HCT116 (cell line): Measurements from ENCODE around the gene RAD23A. TPM values are rescaled to one million over a fixed set of nuclear protein-coding genes. Genes with fewer than 3 reads are reported as not detected.

ENCODE experiments used
- ATAC-seq: fragments of 200-7000 bp; cut with Tn5 transposase; 2 replicates; pipeline ENCODE4 v1.9.1; 2020; ENCODE audit warnings: mild to moderate bottlenecking, moderate library complexity
- BruUV-seq: library from RNA; stranded (reverse); fragments of 400-500 nt; replicated peaks from 2 replicates; lab custom pipeline; 2021; lab: Mats Ljungman, UMichigan
- CTCF ChIA-PET: fragments of 300-600 bp; sonication (Branson Sonifier 250); formaldehyde crosslinking; loops from one replicate; lab custom pipeline; 2021; ENCODE audit warnings: antibody characterized with exemption; lab: Charles Lee
- POLR2A ChIA-PET: fragments of 300-600, 350-600 bp; sonication (Branson Sonifier 250); formaldehyde crosslinking; loops from one replicate; lab custom pipeline; 2021; ENCODE audit warnings: antibody characterized with exemption; lab: Charles Lee
- RAD21 ChIA-PET, 2 experiments: fragments of 300-600 bp; sonication (Branson Sonifier 250); formaldehyde crosslinking; loops; one replicate each; lab custom pipeline; 2023; ENCODE audit warnings: low total read pairs in 2 of 2; ENCODE audit not compliant: uncharacterized antibody in 2 of 2, unreplicated experiment in 2 of 2, low non-redundant PET in 1 of 2; lab: Charles Lee
- DNase-seq: peaks from one replicate; pipeline ENCODE4 v3.0.0-alpha.2; 2010; ENCODE audit warnings: low read depth, low spot score
- H2AFZ ChIP-seq: fragments of 200-600 bp; shearing (Covaris generic), sonication (generic); 2 replicates; pipeline ENCODE4 v1.6.1; 2017; ENCODE audit warnings: low read depth, mixed run types, mixed read lengths, antibody characterized with exemption, low read length; ENCODE audit not compliant: poor library complexity, severe bottlenecking
- H3K27ac ChIP-seq: 2 replicates; pipeline ENCODE4 v1.5.1; 2012; ENCODE audit warnings: low read depth, low read length
- H3K27me3 ChIP-seq: fragments of 200-600 bp; sonication (generic); 2 replicates; pipeline ENCODE4 v1.6.1; 2016; ENCODE audit warnings: mixed run types, low read length, mixed read lengths; ENCODE audit not compliant: insufficient read depth
- H3K36me3 ChIP-seq, 2 experiments: fragments of 200-500 bp in 1 of 2; fragments of 200-600 bp in 1 of 2; sonication (Bioruptor generic) in 1 of 2; sonication (generic) in 1 of 2; 2 replicates each; pipeline versions ENCODE4 v1.5.1 to v1.6.1; 2014 to 2016; ENCODE audit warnings: low read length in 2 of 2, inconsistent platforms in 1 of 2, mixed read lengths in 1 of 2, mixed run types in 1 of 2; ENCODE audit not compliant: insufficient read depth in 2 of 2, control insufficient read depth in 1 of 2
- H3K4me1 ChIP-seq, 2 experiments: fragments of 200-600 bp in 1 of 2; sonication (generic) in 1 of 2; 2 replicates each; pipeline versions ENCODE4 v1.5.1 to v1.6.1; 2012 to 2017; ENCODE audit warnings: low read length in 2 of 2, inconsistent platforms in 1 of 2, mild to moderate bottlenecking in 1 of 2, mixed read lengths in 1 of 2, mixed run types in 1 of 2, moderate library complexity in 1 of 2; ENCODE audit not compliant: insufficient read depth in 2 of 2, control insufficient read depth in 1 of 2
- H3K4me2 ChIP-seq: fragments of 200-600 bp; sonication (generic); 2 replicates; pipeline ENCODE4 v1.6.1; 2017; ENCODE audit warnings: mixed run types, low read length, mixed read lengths
- H3K4me3 ChIP-seq, 2 experiments: fragments of 200-600 bp in 1 of 2; sonication (generic) in 1 of 2; replicated peaks in 1 of 2; 2 replicates each; pipeline ENCODE4 v1.5.1; 2011 to 2016; ENCODE audit warnings: low read length in 2 of 2, control low read depth in 1 of 2, low read depth in 1 of 2, mild to moderate bottlenecking in 1 of 2, mixed read lengths in 1 of 2, mixed run types in 1 of 2
- H3K79me2 ChIP-seq: fragments of 200-600 bp; sonication (generic); 2 replicates; pipeline ENCODE4 v1.6.1; 2017; ENCODE audit warnings: mild to moderate bottlenecking, mixed run types, low read length, moderate library complexity, mixed read lengths; ENCODE audit not compliant: insufficient read depth
- H3K9ac ChIP-seq: fragments of 200-600 bp; sonication (generic); 2 replicates; pipeline ENCODE4 v1.6.1; 2016; ENCODE audit warnings: low read length, mixed read lengths
- H3K9me2 ChIP-seq: fragments of 200-600 bp; sonication (generic), shearing (Covaris generic); 2 replicates; pipeline ENCODE4 v1.6.1; 2017; ENCODE audit warnings: mixed run types, mild to moderate bottlenecking, moderate library complexity; ENCODE audit not compliant: insufficient read depth
- H3K9me3 ChIP-seq, 2 experiments: fragments of 200-500 bp in 1 of 2; fragments of 200-600 bp in 1 of 2; sonication (Bioruptor generic) in 1 of 2; sonication (generic) in 1 of 2; 2 replicates each; pipeline ENCODE4 v1.6.1; 2014 to 2017; ENCODE audit warnings: low read length in 2 of 2, mixed read lengths in 2 of 2, inconsistent platforms in 1 of 2, low read depth in 1 of 2, mild to moderate bottlenecking in 1 of 2, mixed run types in 1 of 2, moderate library complexity in 1 of 2; ENCODE audit not compliant: control insufficient read depth in 1 of 2, insufficient read depth in 1 of 2
- H4K20me1 ChIP-seq: fragments of 200-600 bp; sonication (generic), shearing (Covaris generic); 2 replicates; pipeline ENCODE4 v1.6.1; 2017; ENCODE audit warnings: mixed run types, mild to moderate bottlenecking, moderate library complexity; ENCODE audit not compliant: insufficient read depth
- CBX3 ChIP-seq: IDR thresholded peaks from 2 replicates; pipeline ENCODE4 v1.6.1; 2012; ENCODE audit warnings: low read depth
- CEBPB ChIP-seq: IDR thresholded peaks from 2 replicates; pipeline ENCODE4 v1.6.1; 2012; ENCODE audit warnings: low read depth
- ELF1 ChIP-seq: IDR thresholded peaks from 2 replicates; pipeline ENCODE4 v1.6.1; 2012; ENCODE audit warnings: low read depth, borderline replicate concordance
- JUND ChIP-seq: IDR thresholded peaks from 2 replicates; pipeline ENCODE4 v1.6.1; 2012
- POLR2A ChIP-seq: IDR thresholded peaks from 2 replicates; pipeline ENCODE4 v1.7.0; 2011; ENCODE audit warnings: borderline replicate concordance; ENCODE audit not compliant: insufficient read depth, insufficient read length; ENCODE audit errors: extremely low read depth
- REST ChIP-seq: IDR thresholded peaks from 2 replicates; pipeline ENCODE4 v1.6.1; 2012; ENCODE audit warnings: low read depth
- SIN3A ChIP-seq: IDR thresholded peaks from 2 replicates; pipeline ENCODE4 v1.6.1; 2012; ENCODE audit warnings: low read depth
- SP1 ChIP-seq: IDR thresholded peaks from 2 replicates; pipeline ENCODE4 v1.6.1; 2012; ENCODE audit warnings: low read depth
- SRF ChIP-seq: IDR thresholded peaks from 2 replicates; pipeline ENCODE4 v1.6.1; 2012; ENCODE audit warnings: low read depth
- TCF7L2 ChIP-seq: IDR thresholded peaks from 2 replicates; pipeline ENCODE4 v1.7.0; 2011; ENCODE audit warnings: borderline replicate concordance, inconsistent platforms; ENCODE audit not compliant: insufficient read depth, insufficient read length; ENCODE audit errors: extremely low read depth
- YY1 ChIP-seq: IDR thresholded peaks from 2 replicates; pipeline ENCODE4 v1.6.1; 2011; ENCODE audit warnings: low read length, low read depth, moderate library complexity, mild to moderate bottlenecking; ENCODE audit not compliant: insufficient replicate concordance; ENCODE audit errors: extremely low read depth
- ZBTB33 ChIP-seq: IDR thresholded peaks from 2 replicates; pipeline ENCODE4 v1.6.1; 2011; ENCODE audit warnings: mild to moderate bottlenecking, low read length, moderate library complexity; ENCODE audit not compliant: insufficient replicate concordance; ENCODE audit errors: extremely low read depth
- ZFX ChIP-seq: fragments of 450-650 bp; IDR thresholded peaks from 2 replicates; pipeline ENCODE4 v1.6.1; 2017
- intact Hi-C: fragments of 100-400 bp; cut with micrococcal nuclease; formaldehyde crosslinking; loops from 2 replicates; pipeline ENCODE4 v1.10.0; 2022
- total RNA-seq: library from RNA; stranded (reverse); gene quantifications from one replicate; pipeline ENCODE4 v1.2.1, GENCODE V29; 2021; ENCODE audit not compliant: unreplicated experiment
- TF ChIP-seq, protein P1 (sequence below): IDR thresholded peaks from 2 replicates; pipeline ENCODE4 v1.6.1; 2012

RAD23A gene
- total RNA-seq, 1 experiment from 2014 or later: 163 TPM

DNA sequence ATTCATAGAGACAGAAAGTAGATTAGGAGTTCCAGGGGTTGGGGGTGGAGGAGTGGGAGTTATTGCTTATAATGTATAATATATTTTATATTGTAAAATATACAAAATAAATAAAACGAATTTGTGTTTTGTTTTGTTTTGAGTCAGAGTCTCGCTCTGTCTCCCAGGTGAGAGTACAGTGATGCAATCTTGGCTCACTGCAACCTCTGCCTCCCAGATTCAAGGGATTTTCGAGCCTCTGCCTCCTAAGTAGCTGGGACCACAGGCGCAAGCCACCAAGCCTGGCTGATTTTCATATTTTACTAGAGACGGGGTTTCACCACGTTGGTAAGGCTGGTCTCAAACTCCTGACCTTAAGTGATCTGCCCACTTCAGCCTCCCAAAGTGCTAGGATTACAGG, 13.8 kb downstream of the RAD23A start:
- no peak overlapping the region for H3K9ac ChIP-seq
- RAD21 ChIA-PET: no interaction called here
- H2AFZ ChIP-seq: no peak overlapping the region
- peaks cover 0 to 6% of the 10 kb centered on the region in 2 experiments; a peak in 1 of 4 replicates for H3K36me3 ChIP-seq
- DNase-seq (no peak), ATAC-seq (no peak)
- H4K20me1 ChIP-seq: no peaks in the 10 kb centered on the region
- POLR2A ChIA-PET: no interaction called here
- TF ChIP-seq SIN3A (no peak), CEBPB (no peak), REST (no peak), YY1 (no peak), TCF7L2 (no peak), ZBTB33 (no peak), ELF1 (no peak), SRF (no peak), SP1 (no peak), ZFX (no peak), JUND (no peak), CBX3 (no peak), POLR2A (no peak)
- TF ChIP-seq, protein P1, sequence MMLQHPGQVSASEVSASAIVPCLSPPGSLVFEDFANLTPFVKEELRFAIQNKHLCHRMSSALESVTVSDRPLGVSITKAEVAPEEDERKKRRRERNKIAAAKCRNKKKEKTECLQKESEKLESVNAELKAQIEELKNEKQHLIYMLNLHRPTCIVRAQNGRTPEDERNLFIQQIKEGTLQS: no peak
- CTCF ChIA-PET: interaction anchor here (0.6 kb wide), 2 partner anchors 10 to 18 kb away, joined by 3 read pairs; partner anchors contain the start of gene DAND5
- no peaks in the 10 kb centered on the region for H3K9me2 ChIP-seq
- H3K4me3 ChIP-seq: no peak overlapping the region
- intact Hi-C loops: no loop called here
- no peak overlapping the region for H3K27ac ChIP-seq
- H3K27me3 ChIP-seq: no peaks in the 10 kb centered on the region
- no TSS peak for BruUV-seq
- H3K4me2 ChIP-seq: no peak overlapping the region
- peaks cover 26% of the 10 kb centered on the region for H3K79me2 ChIP-seq
- H3K4me1 ChIP-seq: peaks cover 9 to 24% of the 10 kb centered on the region in 2 experiments
- H3K9me3 ChIP-seq: no peaks in the 10 kb centered on the region
